Uterus (tissue), 2 donors: Measurements from ENCODE around the gene IGFL1.

Source experiments
- CTCF ChIP-seq, 4 experiments: fragments of 200-600 bp in 2 of 4; fragments of 450-650 bp in 2 of 4; sonication (generic) in 2 of 4; IDR thresholded peaks; one replicate each; pipeline ENCODE4 v1.5.1; 2016 to 2019; ENCODE audit warnings: antibody characterized with exemption in 4 of 4, mild to moderate bottlenecking in 2 of 4, moderate library complexity in 1 of 4
- POLR2A ChIP-seq, 2 donors: fragments of 450-650 bp; IDR thresholded peaks; one replicate each; pipeline ENCODE4 v1.6.1; 2016; ENCODE audit warnings: antibody characterized with exemption in 2 of 2, mild to moderate bottlenecking in 1 of 2, moderate library complexity in 1 of 2

- TF ChIP-seq POLR2A (IDR thresholded peaks at IDR 0.05) (no peak), CTCF (IDR thresholded peaks at IDR 0.05) (no peak)
Observed at GRCh38 chr19:46206176-46206575, 23.4 kb upstream of the IGFL1 start.
